ENCODE measurements around the gene PLXNB1.

The PLXNB1 gene

DNA sequence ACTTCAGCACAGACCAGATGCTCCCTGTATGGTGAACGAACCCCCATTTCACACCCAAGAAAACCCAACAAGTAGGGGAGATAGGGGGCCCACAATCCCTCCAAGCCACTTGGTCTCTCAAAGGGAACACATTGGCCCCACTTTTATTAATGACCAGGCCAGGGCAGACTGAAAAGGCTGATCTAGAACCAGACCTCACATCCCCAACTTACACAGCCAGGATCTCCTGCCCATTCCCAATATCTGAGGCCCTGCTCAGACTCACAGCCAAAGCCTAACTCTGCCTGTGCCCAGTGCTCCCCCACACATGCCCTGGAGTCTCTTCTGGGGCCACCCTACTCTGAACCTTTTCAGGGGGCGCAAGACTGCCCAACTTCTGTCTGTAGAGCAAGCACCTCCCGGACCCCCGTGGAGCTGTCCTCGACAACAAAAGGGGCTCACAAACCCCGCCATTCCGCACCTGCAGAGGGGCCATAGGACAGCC, 1.8 kb downstream of the PLXNB1 start:
- H3K27me3 ChIP-seq (ENCODE audit: control insufficient read depth, insufficient read depth, low read length) = no peaks in the 10 kb centered on the region
- peak overlapping the region; percentile 69 for H3K4me3 ChIP-seq (ENCODE audit: low read length)
- H3K27ac ChIP-seq (ENCODE audit: low read depth, low read length) = peak overlapping the region; percentile 88
- H3K36me3 ChIP-seq (ENCODE audit: control insufficient read depth, insufficient read depth, low read length) = peaks cover 2% of the 10 kb centered on the region
- H3K4me1 ChIP-seq (ENCODE audit: control insufficient read depth, insufficient read depth, low read length) = peaks cover 42% of the 10 kb centered on the region
- H3K9ac ChIP-seq (ENCODE audit: low read length) = peak overlapping the region; percentile 54

DNA sequence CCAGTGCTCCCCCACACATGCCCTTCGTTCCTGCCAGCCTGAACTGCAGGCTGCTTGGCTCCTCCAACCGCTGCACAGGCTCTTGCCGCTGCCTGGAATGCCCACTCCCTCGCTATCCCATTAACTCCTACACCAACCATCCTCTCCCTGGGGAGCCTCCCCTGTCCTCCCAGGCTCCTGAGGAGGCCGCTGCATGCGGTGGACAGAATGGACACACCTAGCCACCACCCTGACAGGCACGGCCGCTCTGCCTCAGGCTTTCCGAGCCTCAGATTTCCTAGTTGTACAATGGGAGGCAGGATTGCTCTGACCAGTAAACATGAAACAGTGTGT, 2.3 kb downstream of the PLXNB1 start:
- Histone ChIP-seq H3K27me3 (ENCODE audit: control insufficient read depth, insufficient read depth, low read length) (no peaks in the 10 kb centered on the region), H3K4me3 (ENCODE audit: low read length) (peak overlapping the region; percentile 69), H3K9ac (ENCODE audit: low read length) (peak overlapping the region; percentile 54), H3K36me3 (ENCODE audit: control insufficient read depth, insufficient read depth, low read length) (no peaks in the 10 kb centered on the region), H3K4me1 (ENCODE audit: control insufficient read depth, insufficient read depth, low read length) (peaks cover 42% of the 10 kb centered on the region), H3K27ac (ENCODE audit: low read depth, low read length) (peak overlapping the region; percentile 88)

DNA sequence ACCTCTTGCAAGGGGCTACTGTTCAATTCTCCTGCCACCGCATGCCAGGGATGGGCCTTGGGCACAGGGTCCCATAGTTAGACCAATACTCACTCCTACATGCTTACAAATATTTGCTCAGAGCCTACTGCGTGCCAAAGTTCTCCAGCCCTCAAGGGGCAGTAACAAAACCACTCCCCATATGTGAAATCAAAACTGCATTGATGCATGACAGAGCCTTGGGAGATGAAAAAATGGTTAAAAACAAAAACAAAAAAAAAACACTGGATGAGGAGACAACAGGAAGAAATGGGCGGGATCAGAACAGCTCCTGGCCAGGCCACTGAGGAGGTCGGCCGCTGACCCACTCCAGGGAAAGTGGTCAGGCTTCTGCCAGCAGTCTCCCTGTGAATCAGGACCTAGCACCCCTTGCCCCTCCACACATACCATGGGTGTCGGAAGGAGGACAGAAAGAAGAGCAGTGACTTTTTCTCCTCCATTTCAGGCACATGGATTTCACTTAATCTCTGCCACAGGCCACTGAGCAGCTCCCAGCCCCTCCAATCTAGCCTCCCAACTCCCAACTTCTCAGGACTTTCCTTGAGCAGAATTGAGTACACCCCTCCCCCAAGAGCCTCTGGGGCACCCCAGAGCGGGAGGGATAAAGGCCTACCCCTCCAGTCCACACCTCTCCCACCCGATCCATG, 2.8 kb downstream of the PLXNB1 start:
- H3K27ac ChIP-seq (ENCODE audit: low read depth, low read length) = peak overlapping the region; percentile 88
- H3K4me1 ChIP-seq (ENCODE audit: control insufficient read depth, insufficient read depth, low read length) = peaks cover 42% of the 10 kb centered on the region
- H3K4me3 ChIP-seq (ENCODE audit: low read length) = peak overlapping the region; percentile 69
- H3K9ac ChIP-seq (ENCODE audit: low read length) = no peak overlapping the region
- no peaks in the 10 kb centered on the region for H3K36me3 ChIP-seq (ENCODE audit: control insufficient read depth, insufficient read depth, low read length)
- H3K27me3 ChIP-seq (ENCODE audit: control insufficient read depth, insufficient read depth, low read length) = no peaks in the 10 kb centered on the region

DNA sequence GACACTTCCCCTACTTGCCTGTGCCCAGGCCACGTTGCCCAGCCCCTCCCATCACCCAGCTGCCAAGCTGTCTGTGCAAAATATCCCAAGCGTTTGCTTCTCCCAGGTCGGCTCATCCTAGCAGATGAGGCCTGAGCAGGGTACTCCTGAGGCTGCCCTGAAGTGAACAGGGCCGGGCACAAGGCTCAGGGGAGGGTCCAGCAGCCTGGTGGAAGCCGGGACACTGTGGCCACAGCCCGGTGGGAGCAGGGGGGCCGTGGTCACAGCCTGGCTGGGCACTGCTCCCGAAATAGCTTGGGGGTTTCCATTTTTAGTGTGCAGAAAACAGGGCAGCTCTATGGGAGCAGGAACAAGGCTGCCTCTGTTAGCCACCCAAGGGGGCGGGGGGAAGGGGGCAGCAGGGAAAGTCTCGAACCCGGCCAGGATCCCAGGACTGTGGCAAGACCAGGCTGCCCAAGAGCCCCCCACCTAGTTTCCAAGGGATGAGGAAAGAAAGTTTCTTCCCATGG, 3.4 kb downstream of the PLXNB1 start:
- H3K27me3 ChIP-seq (ENCODE audit: control insufficient read depth, insufficient read depth, low read length) = no peaks in the 10 kb centered on the region
- H3K27ac ChIP-seq (ENCODE audit: low read depth, low read length) = peak overlapping the region; percentile 88
- H3K4me1 ChIP-seq (ENCODE audit: control insufficient read depth, insufficient read depth, low read length) = peaks cover 42% of the 10 kb centered on the region

DNA sequence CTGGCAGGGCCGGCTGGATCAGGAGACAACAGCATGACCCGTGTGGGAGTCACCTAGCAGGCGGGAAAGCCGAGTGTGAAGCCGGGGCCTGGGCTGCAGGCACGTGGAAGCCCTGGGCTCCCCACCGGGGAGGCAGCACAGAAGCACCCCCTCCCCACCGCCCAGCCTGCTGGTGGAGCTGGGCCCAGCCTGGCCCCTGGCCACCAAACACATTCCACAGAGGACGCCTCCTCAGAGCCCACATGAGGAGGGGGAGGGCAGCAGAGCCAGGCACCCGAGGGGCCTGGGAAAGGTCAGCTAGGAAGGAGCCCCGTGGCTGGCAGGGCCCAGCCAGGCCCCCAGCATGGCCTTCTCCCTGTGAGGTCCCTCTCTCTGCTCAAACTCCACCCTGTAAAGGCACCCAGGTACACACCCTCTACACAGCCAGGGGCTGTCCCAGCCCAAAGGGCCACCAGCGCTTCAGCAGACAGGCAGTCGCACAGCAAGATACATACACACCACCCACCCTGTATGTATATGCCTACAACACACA, 4.5 kb downstream of the PLXNB1 start:
- peaks cover 41% of the 10 kb centered on the region for H3K4me1 ChIP-seq (ENCODE audit: control insufficient read depth, insufficient read depth, low read length)
- no peak overlapping the region for H3K9ac ChIP-seq (ENCODE audit: low read length)
- peaks cover 2% of the 10 kb centered on the region for H3K36me3 ChIP-seq (ENCODE audit: control insufficient read depth, insufficient read depth, low read length)
- H3K27me3 ChIP-seq (ENCODE audit: control insufficient read depth, insufficient read depth, low read length) = no peaks in the 10 kb centered on the region
- H3K27ac ChIP-seq (ENCODE audit: low read depth, low read length) = peak overlapping the region; percentile 88
- H3K4me3 ChIP-seq (ENCODE audit: low read length) = no peak overlapping the region

More for the DNA sequence above, 3.4 kb downstream of the PLXNB1 start:
- Histone ChIP-seq H3K4me3 (ENCODE audit: low read length) (peak overlapping the region; percentile 44), H3K9ac (ENCODE audit: low read length) (no peak overlapping the region), H3K36me3 (ENCODE audit: control insufficient read depth, insufficient read depth, low read length) (no peaks in the 10 kb centered on the region)

DNA sequence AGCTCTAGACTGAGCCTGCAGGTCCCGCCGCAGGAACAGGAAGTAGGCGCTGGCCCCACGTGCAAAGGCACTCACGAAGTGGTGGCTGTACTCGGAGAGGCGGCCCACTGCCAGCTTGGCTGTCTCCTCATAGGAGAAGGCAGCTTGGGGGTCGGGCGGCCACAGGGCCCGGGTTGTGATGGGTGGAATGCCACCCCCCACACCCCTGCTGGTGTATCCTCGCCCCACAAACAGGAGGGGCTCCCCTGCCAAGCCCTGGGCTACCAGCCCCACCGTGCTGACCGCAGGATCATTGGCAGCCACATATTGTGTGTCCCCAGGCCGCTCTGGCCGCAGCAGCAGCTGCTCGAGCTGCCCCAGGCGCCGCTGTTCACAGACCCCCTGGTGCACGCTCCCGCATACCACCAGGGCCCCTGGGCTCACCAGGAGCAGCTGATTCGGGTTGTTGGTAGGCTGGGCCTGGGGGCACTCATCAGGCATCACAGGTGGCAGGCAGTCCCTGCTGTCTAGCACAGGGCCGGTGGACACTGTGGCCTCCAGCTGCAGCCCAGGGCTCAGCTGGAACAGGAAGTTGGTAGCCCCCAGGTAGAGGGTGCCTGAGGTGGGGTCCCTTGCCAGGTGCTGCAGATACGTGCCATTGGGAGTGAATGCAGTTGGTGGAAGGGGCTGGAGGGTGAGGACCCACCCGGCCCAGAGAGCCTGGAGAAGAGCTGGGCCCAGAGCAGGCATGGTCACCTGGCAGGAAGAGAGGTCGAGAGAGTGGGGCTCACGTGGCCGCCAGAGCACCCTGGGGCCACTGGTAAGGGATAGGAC, 5.8 kb downstream of the PLXNB1 start:
- Histone ChIP-seq H3K36me3 (ENCODE audit: control insufficient read depth, insufficient read depth, low read length) (peaks cover 5% of the 10 kb centered on the region), H3K9ac (ENCODE audit: low read length) (no peak overlapping the region), H3K27me3 (ENCODE audit: control insufficient read depth, insufficient read depth, low read length) (no peaks in the 10 kb centered on the region), H3K27ac (ENCODE audit: low read depth, low read length) (no peak overlapping the region), H3K4me1 (ENCODE audit: control insufficient read depth, insufficient read depth, low read length) (peaks cover 37% of the 10 kb centered on the region), H3K4me3 (ENCODE audit: low read length) (no peak overlapping the region)

DNA sequence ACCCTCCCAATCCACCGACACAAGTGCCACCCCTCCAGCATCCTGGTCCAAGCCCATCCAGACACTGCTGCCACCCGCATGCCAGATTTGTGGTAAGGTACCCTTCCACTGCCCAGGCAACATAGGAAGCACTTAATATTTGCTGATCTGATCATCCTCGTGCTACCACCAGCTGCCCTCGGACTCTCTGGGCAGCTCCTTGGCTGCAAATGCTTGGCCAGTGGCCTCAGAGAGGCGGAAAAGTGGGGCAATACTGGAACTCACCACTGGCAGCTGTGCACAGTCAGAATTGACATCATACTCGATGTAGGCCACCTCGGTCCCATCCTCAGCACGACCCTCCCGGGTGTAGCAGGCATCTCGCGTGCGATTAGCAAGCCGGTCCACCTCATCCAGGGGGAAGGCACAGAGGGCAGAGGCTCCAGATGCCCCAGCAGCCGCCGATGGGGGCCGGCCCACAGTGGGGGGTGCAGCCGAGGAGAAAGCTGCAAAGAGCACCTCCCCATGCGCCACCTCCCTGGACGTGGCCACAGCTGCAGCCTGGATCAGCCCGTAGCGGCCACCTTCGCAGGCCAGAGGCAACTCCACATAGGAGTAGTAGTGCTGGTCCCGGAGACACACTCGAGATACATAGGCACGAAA, 6.5 kb downstream of the PLXNB1 start:
- Histone ChIP-seq H3K27me3 (ENCODE audit: control insufficient read depth, insufficient read depth, low read length) (no peaks in the 10 kb centered on the region), H3K9ac (ENCODE audit: low read length) (no peak overlapping the region), H3K36me3 (ENCODE audit: control insufficient read depth, insufficient read depth, low read length) (peaks cover 11% of the 10 kb centered on the region), H3K4me1 (ENCODE audit: control insufficient read depth, insufficient read depth, low read length) (peaks cover 36% of the 10 kb centered on the region), H3K27ac (ENCODE audit: low read depth, low read length) (peak overlapping the region; percentile 33), H3K4me3 (ENCODE audit: low read length) (no peak overlapping the region)

DNA sequence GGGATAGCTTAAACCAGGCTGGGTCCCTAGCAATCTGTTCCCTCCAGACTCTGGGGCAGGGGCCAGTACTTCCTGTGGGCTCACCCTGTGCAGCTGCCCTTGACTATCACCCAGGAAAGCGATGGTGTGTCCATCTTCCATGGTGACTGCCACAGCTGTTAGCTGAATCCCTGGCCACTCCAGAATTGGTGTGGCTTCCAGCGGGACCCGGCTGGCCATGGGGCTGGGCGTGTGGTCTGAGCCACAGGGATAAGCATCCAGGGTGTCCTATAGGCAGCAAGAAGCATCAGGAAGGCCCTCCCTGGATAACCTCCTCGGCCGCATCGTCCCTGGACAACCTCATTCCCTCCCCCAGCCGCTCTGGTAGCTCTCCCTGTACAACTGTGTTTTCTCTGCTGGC, 7.2 kb downstream of the PLXNB1 start:
- Histone ChIP-seq H3K4me3 (ENCODE audit: low read length) (no peak overlapping the region), H3K27me3 (ENCODE audit: control insufficient read depth, insufficient read depth, low read length) (no peaks in the 10 kb centered on the region), H3K4me1 (ENCODE audit: control insufficient read depth, insufficient read depth, low read length) (peaks cover 30% of the 10 kb centered on the region), H3K27ac (ENCODE audit: low read depth, low read length) (no peak overlapping the region), H3K9ac (ENCODE audit: low read length) (no peak overlapping the region), H3K36me3 (ENCODE audit: control insufficient read depth, insufficient read depth, low read length) (peaks cover 11% of the 10 kb centered on the region)

DNA sequence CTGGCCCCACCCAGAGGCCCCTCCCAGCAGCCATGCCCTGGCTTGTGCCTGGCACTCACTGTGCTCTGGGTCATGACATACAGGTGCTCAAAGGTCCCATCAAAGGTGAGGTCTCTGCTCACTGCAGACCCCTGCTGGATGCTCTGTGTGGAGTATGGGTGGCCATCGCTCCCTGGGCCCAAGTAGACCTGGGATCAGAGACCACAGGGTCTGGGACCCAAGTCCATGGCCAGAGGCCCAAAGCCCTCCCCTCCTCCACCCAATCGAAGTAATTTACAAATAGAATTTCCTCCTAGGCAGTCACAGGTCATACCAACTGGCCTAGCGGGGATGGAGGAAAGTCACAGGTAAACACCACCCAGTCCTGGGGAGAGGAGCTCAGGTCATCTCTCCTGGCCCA, 7.6 kb downstream of the PLXNB1 start:
- Histone ChIP-seq H3K4me1 (ENCODE audit: control insufficient read depth, insufficient read depth, low read length) (peaks cover 27% of the 10 kb centered on the region), H3K27ac (ENCODE audit: low read depth, low read length) (no peak overlapping the region), H3K27me3 (ENCODE audit: control insufficient read depth, insufficient read depth, low read length) (no peaks in the 10 kb centered on the region), H3K36me3 (ENCODE audit: control insufficient read depth, insufficient read depth, low read length) (peaks cover 14% of the 10 kb centered on the region), H3K4me3 (ENCODE audit: low read length) (no peak overlapping the region), H3K9ac (ENCODE audit: low read length) (no peak overlapping the region)

DNA sequence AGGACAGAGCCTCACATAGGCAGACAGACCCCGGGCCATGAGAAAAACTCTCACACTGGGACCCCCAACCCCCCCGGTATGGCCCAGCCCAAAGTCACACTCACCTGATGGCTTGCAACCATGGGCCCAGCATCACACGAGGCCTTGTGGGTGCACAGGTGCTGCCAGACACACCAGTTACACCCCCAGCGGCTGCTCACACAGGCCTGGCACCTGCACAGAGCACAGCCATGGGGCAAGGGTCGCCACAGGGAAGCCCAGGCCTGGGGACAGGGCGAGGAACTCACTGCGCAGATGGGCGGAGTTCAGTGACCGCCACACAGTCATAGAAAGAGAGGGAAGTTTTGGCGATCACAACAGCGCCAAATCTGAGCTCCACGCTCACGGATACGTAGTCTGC, 9.3 kb downstream of the PLXNB1 start:
- Histone ChIP-seq H3K27ac (ENCODE audit: low read depth, low read length) (no peak overlapping the region), H3K4me1 (ENCODE audit: control insufficient read depth, insufficient read depth, low read length) (peaks cover 11% of the 10 kb centered on the region), H3K36me3 (ENCODE audit: control insufficient read depth, insufficient read depth, low read length) (peaks cover 24% of the 10 kb centered on the region)

DNA sequence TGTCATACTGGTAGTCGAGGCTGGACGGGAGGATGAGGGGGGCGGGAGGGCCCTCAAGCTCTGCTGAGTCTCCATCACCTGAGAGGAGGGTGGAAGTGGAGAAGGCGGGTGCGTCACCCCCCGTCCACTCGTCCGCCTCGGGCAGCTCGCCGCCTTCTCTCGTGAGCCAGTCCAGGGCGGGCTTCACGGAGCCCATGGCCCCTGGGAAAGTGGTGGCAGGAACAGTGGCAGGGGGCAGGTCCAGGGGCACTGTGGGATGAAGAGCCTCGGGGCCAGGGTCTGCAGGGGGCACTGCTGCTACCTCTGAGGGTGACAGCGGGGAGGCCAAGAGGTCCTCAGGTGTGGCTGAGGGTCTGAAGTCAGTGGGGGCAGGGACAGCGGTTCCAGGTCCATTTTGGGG, 10.3 kb downstream of the PLXNB1 start:
- peaks cover 2% of the 10 kb centered on the region for H3K4me1 ChIP-seq (ENCODE audit: control insufficient read depth, insufficient read depth, low read length)
- H3K36me3 ChIP-seq (ENCODE audit: control insufficient read depth, insufficient read depth, low read length) = peaks cover 24% of the 10 kb centered on the region
- no peak overlapping the region for H3K27ac ChIP-seq (ENCODE audit: low read depth, low read length)
- H3K9ac ChIP-seq (ENCODE audit: low read length) = no peak overlapping the region
- H3K4me3 ChIP-seq (ENCODE audit: low read length) = no peak overlapping the region
- H3K27me3 ChIP-seq (ENCODE audit: control insufficient read depth, insufficient read depth, low read length) = no peaks in the 10 kb centered on the region

More for the DNA sequence above, 9.3 kb downstream of the PLXNB1 start:
- Histone ChIP-seq H3K4me3 (ENCODE audit: low read length) (no peak overlapping the region), H3K27me3 (ENCODE audit: control insufficient read depth, insufficient read depth, low read length) (no peaks in the 10 kb centered on the region), H3K9ac (ENCODE audit: low read length) (no peak overlapping the region)

DNA sequence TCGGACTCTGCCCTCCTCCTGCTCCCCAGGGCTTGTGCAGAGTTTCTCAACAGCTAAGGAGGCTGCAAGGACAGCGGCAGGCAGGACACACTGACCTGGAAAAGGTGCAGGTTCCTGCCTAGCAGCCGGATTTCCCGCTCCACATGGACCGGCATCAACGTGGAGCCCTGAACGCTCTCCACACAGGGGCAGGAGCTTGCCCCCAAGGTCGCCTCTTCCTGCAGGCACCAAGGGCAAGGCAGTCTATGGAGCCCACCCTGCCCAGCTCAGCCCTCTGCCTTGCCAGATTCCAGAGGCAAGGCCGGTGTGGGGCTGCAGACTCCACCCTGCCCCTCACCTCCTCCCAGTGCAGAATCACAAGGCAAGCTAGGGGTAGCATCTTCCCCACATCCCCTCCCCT, 10.7 kb downstream of the PLXNB1 start:
- H3K4me1 ChIP-seq (ENCODE audit: control insufficient read depth, insufficient read depth, low read length) = no peaks in the 10 kb centered on the region
- H3K4me3 ChIP-seq (ENCODE audit: low read length) = no peak overlapping the region

More for the DNA sequence above, 10.7 kb downstream of the PLXNB1 start:
- no peak overlapping the region for H3K27ac ChIP-seq (ENCODE audit: low read depth, low read length)
- H3K36me3 ChIP-seq (ENCODE audit: control insufficient read depth, insufficient read depth, low read length) = peaks cover 27% of the 10 kb centered on the region
- no peaks in the 10 kb centered on the region for H3K27me3 ChIP-seq (ENCODE audit: control insufficient read depth, insufficient read depth, low read length)
- H3K9ac ChIP-seq (ENCODE audit: low read length) = no peak overlapping the region
